Measurements from ENCODE around the gene NRROS.
"Not testable (repeated sequence)": the region's sequence is repeated elsewhere in the genome, so short reads cannot be mapped to it uniquely, and the experiment has no call there.

The NRROS gene

GRCh38 chr3:196639483-196640296, at the start of gene NRROS:
TSS of gene NRROS (plus strand) at chr3:196639694. CDS start at chr3:196654540, 14,846 bp downstream.
- no peak for DNase-seq

DNA sequence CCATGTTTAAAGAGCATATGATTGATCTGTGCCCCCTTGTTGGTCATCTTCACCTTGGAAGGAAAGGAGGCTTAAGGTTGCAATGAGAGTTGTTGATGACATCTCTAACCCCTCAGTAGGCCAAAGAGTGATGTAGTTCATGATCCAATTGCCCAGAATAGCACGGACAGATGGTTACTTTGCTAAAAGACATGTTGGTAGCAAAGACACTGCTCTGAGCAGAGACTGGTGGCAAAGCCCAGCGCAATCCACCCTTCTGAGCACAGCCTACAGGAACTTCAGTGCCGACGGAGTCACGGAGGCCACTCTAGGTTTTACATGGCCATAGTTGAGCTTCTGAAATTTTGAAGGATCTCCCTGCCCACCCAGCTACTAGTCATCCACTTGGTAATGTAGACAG, 49.2 kb upstream of the NRROS start:
- DNase-seq = no peak

- DNase-seq = no peak
Observed at GRCh38 chr3:196596355-196596754, 43.1 kb upstream of the NRROS start.

GRCh38 chr3:196597971-196598733, 41.3 kb upstream of the NRROS start:
- not testable (repeated sequence) for DNase-seq

DNA sequence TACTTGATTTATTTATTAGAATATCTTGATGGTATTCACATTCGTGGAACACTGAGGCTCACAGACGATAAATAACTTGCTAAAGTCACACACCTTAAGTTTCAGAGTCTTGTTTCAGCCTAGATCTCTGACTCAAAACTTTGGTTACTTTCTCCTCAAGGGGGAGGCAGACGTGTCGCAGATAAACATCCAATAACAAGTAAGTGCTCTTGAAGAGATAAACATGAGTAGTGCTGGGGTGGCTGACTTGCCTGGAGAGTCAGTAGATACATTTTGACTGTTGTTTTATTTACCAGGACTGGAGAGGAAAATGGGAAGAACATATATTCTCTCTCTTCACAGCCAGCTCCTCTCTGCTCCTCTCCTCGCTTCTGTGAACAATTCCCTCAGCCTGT, 39.8 kb upstream of the NRROS start:
- DNase-seq = no peak

DNA sequence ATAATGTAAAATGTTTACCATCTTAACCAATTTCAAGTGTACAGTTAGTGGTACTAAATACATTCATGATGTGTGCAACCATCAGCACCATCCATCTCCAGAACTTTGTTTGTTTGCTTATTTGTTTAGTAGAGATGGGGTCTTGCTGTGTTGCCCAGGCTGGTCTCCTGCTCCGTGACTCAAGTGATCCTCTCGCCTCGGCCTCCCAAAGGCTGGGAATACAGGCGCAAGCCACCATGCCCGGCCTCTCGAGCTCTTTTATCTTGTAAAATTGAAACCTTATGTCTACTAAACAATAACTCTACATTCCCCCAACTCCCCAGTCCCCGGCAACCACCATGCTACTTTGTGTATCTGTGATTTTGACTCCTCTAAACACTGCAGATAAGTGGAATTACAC, 39.1 kb upstream of the NRROS start:
- DNase-seq = no peak

DNA sequence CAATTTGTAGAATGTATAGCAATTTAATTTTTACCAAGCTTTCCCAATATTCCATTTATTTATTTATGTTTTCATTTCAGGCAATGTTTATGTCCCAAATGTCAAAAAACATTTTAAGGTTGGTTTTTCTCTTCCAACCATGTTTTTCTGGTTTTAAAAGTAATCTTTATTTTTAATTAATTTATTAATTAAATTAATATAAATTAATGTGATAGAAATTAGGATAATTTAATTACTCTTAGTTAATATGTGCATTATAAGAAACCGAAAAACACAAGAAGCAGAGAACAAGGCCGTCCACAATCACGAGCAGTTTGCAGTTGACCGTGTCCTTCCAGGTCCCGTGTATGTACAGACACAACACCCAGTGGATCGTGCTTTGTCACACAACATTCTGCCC, 36.8 kb upstream of the NRROS start:
- DNase-seq = no peak

DNA sequence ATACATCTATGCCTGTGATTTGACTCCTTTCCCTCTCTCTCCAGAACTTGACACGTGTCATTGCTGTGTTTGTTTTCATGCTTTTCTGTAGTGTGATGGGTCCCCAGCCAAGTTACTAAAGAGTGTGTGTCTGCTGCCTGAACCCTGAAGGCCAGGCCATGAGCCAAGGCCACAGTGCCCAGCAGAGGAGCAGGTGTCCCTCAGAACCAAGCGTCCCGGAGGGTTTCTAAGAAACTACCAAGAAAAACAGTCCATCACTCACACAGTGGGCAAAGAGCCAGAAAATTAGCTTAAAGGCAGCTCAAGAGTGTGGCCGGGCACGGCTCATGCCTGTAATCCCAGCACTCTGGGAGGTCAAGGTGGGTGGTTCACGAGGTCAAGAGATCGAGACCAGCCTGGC, 35.8 kb upstream of the NRROS start:
- DNase-seq = no peak

- DNase-seq = no peak
Observed at GRCh38 chr3:196604548-196604947, 34.9 kb upstream of the NRROS start.

DNA sequence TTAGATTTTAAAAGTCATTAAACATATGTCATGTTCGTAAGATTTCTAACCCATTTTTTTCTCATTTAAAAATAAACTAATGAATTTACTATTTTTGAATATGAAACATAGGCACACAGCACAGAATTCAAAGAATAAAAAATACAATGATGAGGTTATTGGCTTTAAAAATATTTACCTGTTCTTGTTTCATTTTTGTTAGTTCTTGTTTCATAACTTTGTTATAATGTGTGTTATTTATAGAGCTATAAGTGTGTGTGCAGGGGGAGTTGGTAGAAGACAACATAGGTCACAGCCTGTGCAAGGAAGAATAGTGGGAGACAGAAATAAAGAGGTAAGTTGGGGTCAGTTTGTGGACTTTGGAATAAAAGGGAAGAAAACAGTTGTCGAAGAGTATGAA, 30.8 kb upstream of the NRROS start:
- no peak for DNase-seq

- DNase-seq = peak; percentile 35
Observed at GRCh38 chr3:196609343-196609775, 30.1 kb upstream of the NRROS start.

DNA sequence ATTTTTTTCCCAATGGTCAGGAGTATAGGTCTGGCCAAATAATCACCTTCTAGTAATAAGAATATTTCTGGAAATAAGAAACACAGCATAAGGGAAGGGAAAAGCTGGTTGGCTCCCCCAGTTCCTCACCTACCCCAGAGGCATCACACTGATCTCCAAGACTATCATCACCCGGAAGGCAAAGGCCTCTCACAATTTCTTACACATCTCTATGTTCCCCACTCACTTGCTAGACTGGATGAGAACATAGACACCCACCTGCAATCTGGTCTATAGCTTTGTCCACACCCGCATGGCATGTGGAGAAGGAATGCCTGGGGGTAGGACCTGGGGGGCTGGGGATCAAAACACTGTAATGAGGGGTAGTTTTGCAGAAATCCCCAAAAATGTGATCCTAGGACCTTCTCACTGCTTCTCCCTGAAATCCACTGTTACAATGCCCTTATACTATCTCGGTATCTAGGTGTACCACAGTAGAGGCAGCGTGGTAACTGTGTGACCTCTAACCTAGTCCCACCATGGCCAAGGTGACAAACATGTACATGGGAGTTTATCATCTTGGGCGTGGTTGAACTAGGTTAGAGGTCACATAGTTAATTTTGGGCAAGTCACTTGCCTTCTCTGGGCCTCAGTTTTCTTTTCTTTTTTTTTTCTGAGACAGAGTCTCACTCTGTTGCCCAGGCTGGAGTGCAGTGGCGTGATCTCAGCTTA, 29.5 kb upstream of the NRROS start:
- DNase-seq = no peak

DNA sequence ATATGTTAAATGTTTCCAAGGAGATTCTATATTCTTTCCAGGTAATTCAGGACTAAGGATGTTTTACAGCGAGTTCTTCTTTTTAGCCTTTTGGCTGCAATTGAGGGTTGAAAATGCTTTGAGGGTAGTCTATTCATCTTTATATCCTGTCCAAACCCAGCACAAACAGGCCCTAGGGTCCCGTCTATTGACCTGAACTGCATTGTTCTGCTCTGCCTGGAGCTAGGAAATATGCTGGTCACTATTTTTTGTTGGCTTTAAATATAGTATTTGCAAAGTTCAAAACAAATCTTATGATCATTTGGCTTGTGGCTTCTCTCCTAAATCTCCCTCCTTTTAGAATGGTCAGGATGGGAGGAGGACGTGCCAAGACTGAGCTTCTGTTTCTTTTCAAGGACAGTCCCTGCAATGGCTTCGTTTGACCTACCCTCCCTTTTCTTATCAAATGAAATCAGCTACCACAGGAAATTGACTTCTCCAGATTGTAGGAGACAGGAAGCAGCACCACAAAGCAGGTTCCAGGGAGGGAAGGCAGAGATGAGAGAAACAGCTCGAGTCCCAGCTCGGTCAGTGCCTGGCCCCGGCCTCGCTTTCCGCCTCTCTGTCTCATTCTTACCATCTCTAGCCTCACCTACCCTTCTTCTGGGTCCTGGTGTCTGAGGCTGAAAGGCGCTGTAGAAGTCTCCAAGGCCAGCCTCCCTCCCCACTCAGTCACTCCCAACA, 27.6 kb upstream of the NRROS start:
- no peak for DNase-seq

- not testable (repeated sequence) for DNase-seq
Observed at GRCh38 chr3:196615234-196615633, 24.3 kb upstream of the NRROS start.

- no peak for DNase-seq
Observed at GRCh38 chr3:196617256-196617655, 22.2 kb upstream of the NRROS start.

DNA sequence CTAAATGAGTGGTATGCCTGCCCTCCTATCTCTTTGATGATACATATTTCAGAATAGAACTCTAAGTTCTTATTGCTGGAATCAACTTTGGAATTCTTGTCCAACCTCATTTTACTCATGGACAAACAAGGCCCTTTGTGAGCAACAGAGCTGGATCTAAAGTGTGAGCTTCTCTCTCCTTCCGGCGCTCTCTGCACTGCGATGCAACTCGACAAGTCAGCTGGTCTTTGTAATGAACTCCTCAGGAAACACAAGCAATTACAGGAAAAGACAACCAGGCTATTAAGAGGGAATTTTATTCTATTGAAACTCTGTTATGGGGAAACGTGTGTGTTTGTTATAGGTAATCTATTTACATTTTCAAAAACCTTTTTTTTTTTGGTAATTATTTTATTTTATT, 20.3 kb upstream of the NRROS start:
- DNase-seq = no peak

- DNase-seq = not testable (repeated sequence)
Observed at GRCh38 chr3:196619627-196620026, 19.9 kb upstream of the NRROS start.

DNA sequence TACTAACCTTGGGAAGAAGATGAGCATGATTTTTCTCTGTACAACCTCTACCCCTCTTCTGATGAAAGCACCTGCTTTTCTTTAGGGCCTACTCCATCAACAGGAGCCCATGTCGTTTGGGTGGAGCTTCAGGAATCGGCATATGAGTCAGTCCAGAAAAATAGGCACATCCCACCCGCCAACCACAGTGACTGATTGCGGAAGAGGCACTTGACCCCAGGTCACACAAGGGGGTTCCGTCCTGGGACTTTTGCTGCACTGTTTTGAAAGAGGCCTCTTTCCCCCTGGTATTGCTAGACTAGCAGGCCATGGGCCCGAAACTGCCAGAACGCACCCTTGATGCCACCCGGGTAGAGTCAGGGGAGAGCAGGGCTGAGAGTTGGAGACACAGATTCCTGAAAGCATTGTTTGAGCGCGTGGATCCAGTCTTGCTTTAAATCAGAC, 19.3 kb upstream of the NRROS start:
- DNase-seq = no peak

- DNase-seq = no peak
Observed at GRCh38 chr3:196620684-196621083, 18.8 kb upstream of the NRROS start.

- DNase-seq = no peak
Observed at GRCh38 chr3:196621611-196622010, 17.9 kb upstream of the NRROS start.

- no peak for DNase-seq
Observed at GRCh38 chr3:196624067-196624790, 15.3 kb upstream of the NRROS start.

DNA sequence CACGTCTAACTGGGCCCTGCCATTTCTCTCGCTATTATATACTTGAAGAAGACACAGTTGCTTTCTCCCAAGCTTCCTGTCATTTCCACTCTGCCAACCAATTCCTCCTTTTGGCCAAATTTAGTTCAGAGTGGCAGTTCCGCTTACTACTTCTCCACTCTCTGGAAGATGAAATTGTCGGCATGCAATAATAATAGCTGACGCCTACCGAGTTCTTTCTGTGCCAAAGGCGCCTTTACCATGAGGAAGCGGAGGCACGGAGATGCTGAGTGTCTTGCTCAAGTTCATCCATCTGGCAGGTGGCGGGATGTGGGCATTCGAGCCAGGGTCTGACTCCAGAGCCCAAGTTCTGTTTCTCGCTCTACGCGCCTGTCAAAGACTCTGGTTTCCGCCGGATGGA, 14.6 kb upstream of the NRROS start:
- no peak for DNase-seq
